Adrenal gland (tissue), 12 donors: ENCODE results near the gene ATF6. TPM values are rescaled to one million over a fixed set of nuclear protein-coding genes. Genes with fewer than 3 reads are reported as not detected.

ENCODE experiments used
- DNase-seq, 7 donors: peaks; one replicate each; pipeline ENCODE4 v3.0.0-alpha.2; 2019 to 2020
- H3K27ac ChIP-seq, 5 donors: fragments of 200-600 bp; sonication (generic) in 4 of 5; 1 replicate in 3 of 5; 2 replicates in 2 of 5; pipeline versions ENCODE4 v1.5.1 to v1.8.0; 2016 to 2020; ENCODE audit warnings: mild to moderate bottlenecking in 1 of 5
- H3K27me3 ChIP-seq: fragments of 200-600 bp; 2 replicates; pipeline ENCODE4 v1.8.0; 2021
- H3K36me3 ChIP-seq, 2 donors: fragments of 200-600 bp; replicated peaks in 1 of 2; 1 replicate in 1 of 2; 2 replicates in 1 of 2; pipeline versions ENCODE4 v1.5.1 to v1.8.0; 2018 to 2022
- H3K4me1 ChIP-seq, 2 donors: fragments of 200-600 bp; replicated peaks in 1 of 2; 1 replicate in 1 of 2; 2 replicates in 1 of 2; pipeline versions ENCODE4 v1.5.1 to v1.8.0; 2018 to 2021
- H3K4me3 ChIP-seq, 4 donors: fragments of 200-600 bp; sonication (generic) in 3 of 4; one replicate each; pipeline ENCODE4 v1.5.1; 2016 to 2018
- H3K9me3 ChIP-seq, 3 donors: fragments of 200-600 bp; sonication (generic) in 1 of 3; replicated peaks in 1 of 3; 1 replicate in 2 of 3; 2 replicates in 1 of 3; pipeline versions ENCODE4 v1.5.1 to v1.8.0; 2016 to 2021
- POLR2A ChIP-seq, 2 donors: fragments of 450-650 bp; IDR thresholded peaks; one replicate each; pipeline ENCODE4 v1.6.1; 2017; ENCODE audit warnings: antibody characterized with exemption in 2 of 2, mild to moderate bottlenecking in 2 of 2, moderate library complexity in 1 of 2
- WGBS, 4 donors: extraction: QIAGEN DNeasy Blood & Tissue Kit in 2 of 4; methylation state at CpG; one replicate each; pipeline versions ENCODE4 v1.1.5 to v1.1.7; 2013 to 2017; 5-methylcytosine and 5-hydroxymethylcytosine counted together
- intact Hi-C, 2 donors: fragments of 100-400 bp; cut with DNase I; formaldehyde crosslinking; loops; one replicate each; pipeline versions ENCODE4 v1.14.1 to v1.15.0; 2022 to 2023
- polyA plus RNA-seq, 3 donors: library from polyadenylated mRNA; stranded (reverse); fragments of 200-250 nt in 2 of 3; fragments of 350-450 nt in 1 of 3; fragmentation: Illumina TruSeq in 1 of 3; extraction: RNeasy Lipid Tissue Mini Kit (QIAGEN cat#74804) in 1 of 3; gene quantifications; one replicate each; pipeline ENCODE4 v1.2.3, GENCODE V29; 2013 to 2014
- total RNA-seq, 9 donors: library from RNA; depleted of rRNA in 4 of 9; stranded (reverse); fragments of >200 nt in 4 of 9; fragments of 120-200 nt in 1 of 9; fragmentation: NEBNext Ultra II Directional in 1 of 9; extraction: Animal tissue kit (Norgen Biotek cat#: 25700) in 1 of 9; gene quantifications; one replicate each; pipeline versions ENCODE4 v1.1.0 to v1.2.4, GENCODE V29; 2013 to 2023
- TF ChIP-seq, protein P1 (sequence below), 6 experiments: fragments of 450-650 bp in 4 of 6; fragments of 200-600 bp in 2 of 6; sonication (generic) in 1 of 6; IDR thresholded peaks; 1 replicate in 5 of 6; 2 replicates in 1 of 6; pipeline versions ENCODE4 v1.5.1 to v1.8.0; 2016 to 2021; ENCODE audit warnings: antibody characterized with exemption in 6 of 6, mild to moderate bottlenecking in 2 of 6, moderate library complexity in 1 of 6
- donor health status: healthy with polysubstance abuse.
- donor health status: Bipolar disorder and iron deficiency.
- donor health status: DM: yes; HTN: yes; CAD: no.
- donor health status: DM: no; HTN: no; CAD: no.
- donor health status: DM: no; HTN: no; CAD: no.
- donor health status: DM: yes; HTN: yes; CAD: no.

ATF6 gene
- total and polyA plus RNA-seq, 12 donors: 3.5 to 34.2 (median 28.0) TPM

DNA sequence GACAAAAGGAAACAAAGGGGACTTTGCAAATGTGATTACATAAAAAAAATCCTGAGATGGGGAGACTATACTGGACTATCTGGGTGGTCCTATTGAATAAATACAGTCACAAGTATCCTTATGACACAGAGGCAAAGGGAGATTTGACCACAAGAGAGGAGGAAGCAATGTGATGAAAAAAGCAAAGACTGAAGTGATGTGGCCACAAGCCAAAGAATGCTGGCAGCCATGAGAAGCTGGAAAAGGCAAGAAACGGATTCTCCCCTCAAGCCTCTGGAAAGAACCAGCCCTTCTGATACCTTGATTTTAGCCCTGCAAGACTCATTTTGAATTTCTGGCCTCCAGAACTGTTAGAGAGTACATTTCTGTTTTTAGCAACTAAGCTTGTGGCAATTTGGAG lies 221.2 kb downstream of the ATF6 start:
- Histone ChIP-seq H3K4me3 (no peak overlapping the region), H3K27ac (no peak overlapping the region), H3K36me3 (no peaks in the 10 kb centered on the region), H3K27me3 (no peaks in the 10 kb centered on the region), H3K4me1 (no peaks in the 10 kb centered on the region), H3K9me3 (no peaks in the 10 kb centered on the region)
- WGBS, 4 donors: 68 to 80% (median 73%) methylated on average over 1 of the region's 1 CpG
- TF ChIP-seq POLR2A (IDR thresholded peaks at IDR 0.05): no peak
- TF ChIP-seq, protein P1, sequence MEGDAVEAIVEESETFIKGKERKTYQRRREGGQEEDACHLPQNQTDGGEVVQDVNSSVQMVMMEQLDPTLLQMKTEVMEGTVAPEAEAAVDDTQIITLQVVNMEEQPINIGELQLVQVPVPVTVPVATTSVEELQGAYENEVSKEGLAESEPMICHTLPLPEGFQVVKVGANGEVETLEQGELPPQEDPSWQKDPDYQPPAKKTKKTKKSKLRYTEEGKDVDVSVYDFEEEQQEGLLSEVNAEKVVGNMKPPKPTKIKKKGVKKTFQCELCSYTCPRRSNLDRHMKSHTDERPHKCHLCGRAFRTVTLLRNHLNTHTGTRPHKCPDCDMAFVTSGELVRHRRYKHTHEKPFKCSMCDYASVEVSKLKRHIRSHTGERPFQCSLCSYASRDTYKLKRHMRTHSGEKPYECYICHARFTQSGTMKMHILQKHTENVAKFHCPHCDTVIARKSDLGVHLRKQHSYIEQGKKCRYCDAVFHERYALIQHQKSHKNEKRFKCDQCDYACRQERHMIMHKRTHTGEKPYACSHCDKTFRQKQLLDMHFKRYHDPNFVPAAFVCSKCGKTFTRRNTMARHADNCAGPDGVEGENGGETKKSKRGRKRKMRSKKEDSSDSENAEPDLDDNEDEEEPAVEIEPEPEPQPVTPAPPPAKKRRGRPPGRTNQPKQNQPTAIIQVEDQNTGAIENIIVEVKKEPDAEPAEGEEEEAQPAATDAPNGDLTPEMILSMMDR (IDR thresholded peaks at IDR 0.05): no peak
- no peak for DNase-seq
- intact Hi-C loops: no loop called here

DNA sequence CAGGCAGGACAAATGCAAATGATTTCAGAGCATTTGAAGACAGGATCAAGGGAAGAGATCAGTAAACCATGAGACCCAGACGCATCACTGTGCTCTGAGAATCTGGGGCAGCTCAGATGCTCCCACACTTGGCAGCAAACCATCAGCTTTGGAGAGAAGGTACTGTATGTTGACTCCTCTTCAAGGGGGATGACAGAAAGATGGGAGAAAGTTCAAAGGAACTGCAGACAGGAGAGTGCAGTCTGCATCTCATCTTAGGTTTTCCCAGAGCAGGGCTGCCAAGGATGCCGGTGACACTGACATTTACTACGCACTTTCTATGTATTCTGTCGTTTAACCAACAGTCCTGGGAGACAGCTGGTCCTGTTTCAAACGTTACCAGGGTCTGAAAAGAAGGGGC lies 221.8 kb downstream of the ATF6 start:
- no peak for DNase-seq
- TF ChIP-seq, protein P1 (IDR thresholded peaks at IDR 0.05): no peak
- TF ChIP-seq POLR2A (IDR thresholded peaks at IDR 0.05): no peak
- 70 to 89% (median 73%) methylated on average over 4 to 5 of the region's 5 CpGs for WGBS, 4 donors
- intact Hi-C loops: no loop called here
- H3K36me3 ChIP-seq: no peaks in the 10 kb centered on the region
- no peak overlapping the region for H3K4me3 ChIP-seq
- no peaks in the 10 kb centered on the region for H3K9me3 ChIP-seq
- no peaks in the 10 kb centered on the region for H3K4me1 ChIP-seq
- no peak overlapping the region for H3K27ac ChIP-seq
- H3K27me3 ChIP-seq: no peaks in the 10 kb centered on the region

DNA sequence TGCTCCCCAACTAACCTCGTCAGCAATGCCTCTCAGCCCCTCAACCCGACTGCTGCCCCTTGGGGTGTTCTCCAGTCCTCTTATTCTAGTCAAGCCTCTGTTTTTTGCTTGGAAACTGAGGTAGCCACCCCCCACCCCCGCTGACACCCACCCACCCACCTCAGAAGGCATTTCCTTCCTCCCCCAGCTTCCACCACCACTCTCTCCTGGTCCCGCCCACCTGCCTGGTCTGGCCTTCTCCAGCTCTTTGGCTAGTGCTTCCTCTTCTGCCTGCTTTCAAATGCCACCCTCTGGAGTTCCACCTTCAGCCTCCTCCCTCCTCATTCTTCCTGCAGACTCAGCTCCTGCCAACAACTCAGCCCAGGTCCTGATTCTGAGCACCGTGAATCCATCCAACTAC lies 222.3 kb downstream of the ATF6 start:
- Histone ChIP-seq H3K27me3 (no peaks in the 10 kb centered on the region), H3K4me1 (no peaks in the 10 kb centered on the region), H3K9me3 (no peaks in the 10 kb centered on the region), H3K4me3 (no peak overlapping the region), H3K36me3 (no peaks in the 10 kb centered on the region), H3K27ac (no peak overlapping the region)
- no peak for DNase-seq
- no peak for TF ChIP-seq POLR2A (IDR thresholded peaks at IDR 0.05)
- TF ChIP-seq, protein P1 (IDR thresholded peaks at IDR 0.05): no peak
- intact Hi-C loops: no loop called here
- 67 to 76% (median 70%) methylated on average over 5 of the region's 5 CpGs for WGBS, 4 donors

DNA sequence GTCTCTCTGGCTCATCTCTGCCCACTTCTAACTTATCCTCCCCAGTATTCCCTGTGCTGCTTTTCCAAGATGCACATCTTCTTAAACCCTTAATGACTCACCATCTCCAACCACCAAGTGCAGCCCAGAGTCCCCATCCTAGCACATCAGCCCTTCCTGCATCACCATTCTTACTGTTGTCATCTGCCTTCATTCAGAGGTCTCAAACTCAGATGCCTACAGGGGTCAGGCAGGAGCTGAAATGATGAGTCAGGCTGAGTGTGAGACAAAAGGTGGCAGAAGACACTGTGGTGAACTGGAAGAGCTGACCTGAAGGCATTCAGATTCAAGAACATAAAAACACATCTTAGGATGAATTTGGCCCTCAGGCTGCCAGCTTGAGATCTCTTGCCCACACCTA lies 223.0 kb downstream of the ATF6 start:
- Histone ChIP-seq H3K4me3 (no peak overlapping the region), H3K4me1 (no peaks in the 10 kb centered on the region), H3K36me3 (no peaks in the 10 kb centered on the region), H3K9me3 (no peaks in the 10 kb centered on the region), H3K27ac (peak overlapping the region in 1 of 5 donors; percentile 24), H3K27me3 (no peaks in the 10 kb centered on the region)
- TF ChIP-seq, protein P1 (IDR thresholded peaks at IDR 0.05): no peak
- TF ChIP-seq POLR2A (IDR thresholded peaks at IDR 0.05): no peak
- intact Hi-C loops: no loop called here
- DNase-seq: no peak
